Measurements from ENCODE around the gene SOWAHA.
"Not testable (repeated sequence)": the region's sequence is repeated elsewhere in the genome, so short reads cannot be mapped to it uniquely, and the experiment has no call there.

Gene SOWAHA

DNA sequence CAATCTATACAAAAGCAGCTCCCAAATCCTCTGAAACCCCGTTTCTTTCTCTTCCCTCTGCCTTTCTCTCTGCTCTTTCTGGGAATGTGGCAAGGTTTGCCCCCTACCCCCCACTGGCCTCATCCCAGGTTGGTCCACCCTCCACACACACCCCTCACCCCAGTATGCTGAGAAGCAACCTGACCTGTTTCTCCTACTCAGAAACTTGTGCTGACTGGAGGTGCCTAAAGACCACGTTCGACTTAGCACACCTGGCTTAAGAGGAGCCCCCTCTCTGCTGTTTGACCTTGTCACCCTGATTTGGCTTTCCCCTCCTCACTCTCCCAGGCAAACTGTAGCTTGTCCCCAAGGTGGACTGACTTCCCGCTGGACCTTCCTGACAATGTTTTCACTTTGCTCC, 35.0 kb upstream of the SOWAHA start:
- no peak for DNase-seq

DNA sequence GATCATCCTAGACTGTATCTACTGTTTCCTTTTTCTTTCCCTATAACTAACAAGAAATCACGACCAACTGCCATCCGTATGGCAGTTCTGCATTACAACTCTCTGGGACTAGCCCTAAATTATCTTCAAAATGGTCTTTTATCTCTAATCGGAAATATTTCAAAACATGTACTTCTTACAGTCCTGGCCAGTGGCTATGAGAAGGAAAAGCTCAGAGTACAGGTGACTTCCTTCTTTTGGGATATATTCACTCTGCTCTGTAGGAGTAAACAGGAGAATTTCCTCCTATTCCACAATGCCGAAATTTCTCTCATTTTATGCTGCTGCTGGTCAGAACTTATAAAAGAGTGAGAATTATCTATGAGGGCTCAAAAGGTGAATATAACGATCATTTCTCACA, 34.2 kb upstream of the SOWAHA start:
- no peak for DNase-seq

DNA sequence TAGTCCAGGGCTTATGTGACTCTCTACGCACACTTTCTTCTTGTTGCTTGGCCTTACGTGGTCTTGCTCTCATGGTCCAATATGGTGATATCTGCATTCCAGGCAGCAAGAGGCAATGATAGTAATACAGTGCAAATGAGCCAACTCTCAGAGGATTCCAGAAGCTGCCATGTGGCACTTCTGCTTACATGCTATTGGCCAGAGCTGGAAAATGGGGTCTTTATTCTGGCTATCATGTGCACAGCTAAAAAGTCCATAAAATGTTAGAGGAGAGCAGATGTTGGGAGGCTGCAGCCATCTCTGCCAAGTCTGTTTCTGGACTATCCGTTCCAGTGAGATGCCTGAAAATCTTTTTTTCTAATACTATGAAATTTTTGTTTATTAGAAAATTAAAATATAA, 33.1 kb upstream of the SOWAHA start:
- no peak for DNase-seq

DNA sequence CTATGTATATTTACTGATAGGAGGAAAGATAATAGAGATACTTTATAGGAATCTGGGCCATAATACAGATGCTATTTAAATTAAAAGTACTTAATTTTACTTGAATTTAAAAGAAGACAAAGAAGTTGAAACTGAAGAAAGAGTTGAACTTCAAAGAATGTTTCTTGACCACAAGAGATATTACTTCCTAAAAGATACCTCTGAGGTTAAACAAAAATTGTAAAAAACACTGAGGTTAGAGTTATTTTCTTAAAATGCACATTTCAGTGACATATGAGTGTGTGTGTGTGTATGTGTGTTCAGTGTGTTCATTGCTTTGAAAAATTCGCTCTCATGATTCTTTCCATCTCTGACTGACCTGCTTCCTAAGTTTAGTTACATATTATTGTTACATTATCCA, 32.5 kb upstream of the SOWAHA start:
- DNase-seq = no peak

DNA sequence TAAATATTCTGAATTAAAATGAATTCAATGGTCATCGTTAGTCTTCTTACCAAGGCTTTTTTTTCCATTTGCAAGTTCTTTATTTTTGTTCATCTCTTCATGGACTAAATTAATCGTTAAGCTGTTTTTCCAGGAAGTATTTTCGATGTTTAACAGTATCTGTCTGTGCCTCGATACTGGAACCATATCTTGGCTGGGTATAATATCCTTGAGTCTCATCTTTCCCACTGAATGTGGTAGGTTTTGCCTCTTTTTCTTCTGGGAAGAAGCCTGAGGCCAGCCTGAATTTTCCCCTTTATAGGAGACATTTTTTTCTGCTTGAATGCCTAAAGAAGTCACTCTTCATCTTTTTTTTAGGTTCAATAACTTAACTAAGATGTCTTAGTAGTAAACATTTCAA, 32.1 kb upstream of the SOWAHA start:
- DNase-seq = no peak

DNA sequence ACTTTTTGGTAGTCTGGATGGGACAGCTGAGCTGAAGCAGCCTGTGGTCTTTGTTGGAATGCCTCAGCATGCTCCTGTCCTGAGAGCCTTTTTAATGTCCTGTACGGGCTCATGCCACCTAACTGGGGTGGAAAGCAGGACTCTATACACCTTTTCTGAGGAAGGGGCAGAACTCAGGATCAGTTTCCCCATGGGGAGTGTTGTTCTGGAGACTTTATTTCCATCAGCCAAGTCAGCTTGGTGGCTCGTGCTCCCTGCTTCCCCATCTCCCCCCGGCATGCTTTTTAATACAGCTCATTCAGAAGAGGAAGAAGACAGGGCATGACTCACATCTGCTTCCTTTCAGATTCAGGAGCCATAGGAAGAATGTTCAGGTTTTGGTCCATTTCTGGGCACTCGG, 31.0 kb upstream of the SOWAHA start:
- DNase-seq = no peak

DNA sequence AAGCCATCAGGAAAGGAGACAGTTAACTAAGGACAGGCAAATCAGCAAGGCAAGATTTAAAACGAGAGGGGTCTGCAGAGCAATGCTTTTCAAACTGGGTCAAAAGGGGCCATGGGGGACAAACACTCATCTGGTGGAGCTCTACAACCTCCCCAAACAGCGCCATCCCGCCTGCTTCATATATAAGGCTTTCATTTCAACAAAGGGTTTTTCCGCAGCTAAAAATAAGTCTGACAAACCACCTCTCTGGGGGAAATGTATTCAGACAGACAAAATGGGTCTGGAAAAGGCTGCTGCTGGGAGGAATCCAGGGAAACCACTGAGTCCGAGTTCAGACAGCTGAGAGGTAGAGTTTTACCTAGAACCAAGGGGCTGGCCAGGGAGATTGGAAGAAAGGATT, 27.7 kb upstream of the SOWAHA start:
- DNase-seq = no peak

DNA sequence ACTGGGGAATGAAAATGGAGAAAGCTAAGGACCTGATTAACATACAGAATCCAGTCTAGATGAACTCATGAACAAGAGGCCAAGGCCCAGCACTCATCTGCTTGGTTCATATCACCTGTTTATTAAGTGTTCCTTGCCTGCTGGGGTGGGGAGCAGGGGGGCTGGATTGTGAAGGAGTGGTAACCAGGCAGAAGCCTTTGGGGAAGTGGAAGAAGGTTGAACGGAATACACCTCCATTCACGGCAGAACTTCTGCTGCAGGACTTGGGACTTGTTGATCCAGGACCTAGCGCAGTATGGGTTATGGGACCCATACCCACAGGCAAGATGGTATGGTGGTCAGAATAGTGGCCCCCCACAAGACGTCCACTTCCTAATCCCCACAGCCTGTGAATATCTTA, 27.2 kb upstream of the SOWAHA start:
- DNase-seq = no peak

DNA sequence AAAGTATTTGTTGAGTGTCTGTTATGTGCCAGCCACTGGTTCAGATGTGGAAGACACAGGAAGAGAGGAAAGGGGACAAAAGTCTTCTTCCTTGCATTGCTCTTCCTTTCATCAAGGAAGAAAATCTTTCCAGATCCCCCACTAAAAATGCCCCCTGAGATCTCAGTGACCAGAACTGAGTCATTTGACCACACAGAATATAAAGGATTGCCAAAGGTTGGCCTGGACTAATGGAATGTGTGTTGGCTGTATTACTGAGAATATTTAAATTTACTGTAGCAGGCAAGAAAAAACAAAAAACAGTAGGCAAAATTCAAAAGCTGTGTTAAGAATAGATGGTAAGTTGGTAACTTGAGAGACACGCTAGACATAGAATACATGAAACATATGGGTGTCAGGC, 26.0 kb upstream of the SOWAHA start:
- DNase-seq = no peak

DNA sequence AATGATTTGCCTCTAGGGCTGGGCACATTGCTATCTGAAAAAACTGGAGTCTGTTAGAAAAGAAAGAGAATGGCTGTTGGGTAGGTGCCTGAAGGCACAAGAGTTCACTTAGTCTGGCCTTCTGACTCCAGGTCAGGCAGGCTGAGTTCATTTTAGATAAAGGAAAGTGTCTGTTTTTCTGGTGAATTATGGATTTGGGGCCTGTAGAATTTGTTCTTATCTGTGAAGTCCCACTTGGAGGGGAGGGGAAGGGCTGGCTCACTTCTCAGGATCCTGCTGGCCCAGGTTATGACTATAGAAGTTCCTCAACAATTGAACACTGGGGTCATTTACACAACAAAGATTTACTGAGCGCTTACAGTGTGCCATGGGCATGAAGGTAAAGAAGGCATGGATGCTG, 24.6 kb upstream of the SOWAHA start:
- DNase-seq = no peak

DNA sequence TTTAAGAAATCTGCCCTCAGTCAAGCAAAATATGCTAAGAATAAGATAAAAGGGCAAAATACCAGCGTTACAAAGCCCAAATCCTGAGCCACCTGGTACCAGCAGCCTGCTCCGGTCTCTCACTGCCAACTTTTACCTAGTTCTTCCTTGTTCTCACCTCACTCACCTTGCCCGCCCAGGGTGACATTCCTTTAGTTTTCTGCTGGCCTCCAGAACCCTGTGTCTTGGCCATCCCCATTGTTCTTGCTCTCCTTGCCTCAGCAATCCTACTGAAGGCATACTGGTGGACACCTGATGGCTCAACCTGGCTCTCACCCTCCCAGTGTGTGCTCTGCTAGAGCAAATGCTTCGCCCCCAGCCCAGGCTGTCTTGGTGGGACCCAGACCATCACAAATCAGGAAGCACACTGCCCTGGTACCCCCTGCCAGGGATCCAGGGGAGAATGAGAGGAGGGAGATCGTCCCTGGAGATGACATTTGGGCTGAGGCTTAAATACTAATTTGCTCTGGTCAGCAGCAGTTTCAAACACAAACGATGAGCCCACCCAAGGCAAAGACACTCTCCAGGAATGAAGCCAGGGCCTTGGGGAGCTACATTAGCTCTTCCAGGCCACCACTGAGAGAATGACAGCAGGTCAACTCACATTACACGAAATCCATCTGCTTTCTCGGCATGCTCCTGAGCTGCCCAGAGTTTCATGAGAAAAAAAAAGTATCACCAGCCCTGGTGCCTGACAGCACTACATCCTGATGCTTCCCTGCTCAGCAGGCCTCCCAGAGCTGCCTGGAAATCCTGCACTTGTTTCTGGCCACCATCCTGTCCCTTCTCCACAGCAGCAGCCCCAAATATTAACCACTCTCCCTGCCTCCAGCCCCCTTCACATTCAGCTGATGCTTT, 23.9 kb upstream of the SOWAHA start:
- no peak for DNase-seq

DNA sequence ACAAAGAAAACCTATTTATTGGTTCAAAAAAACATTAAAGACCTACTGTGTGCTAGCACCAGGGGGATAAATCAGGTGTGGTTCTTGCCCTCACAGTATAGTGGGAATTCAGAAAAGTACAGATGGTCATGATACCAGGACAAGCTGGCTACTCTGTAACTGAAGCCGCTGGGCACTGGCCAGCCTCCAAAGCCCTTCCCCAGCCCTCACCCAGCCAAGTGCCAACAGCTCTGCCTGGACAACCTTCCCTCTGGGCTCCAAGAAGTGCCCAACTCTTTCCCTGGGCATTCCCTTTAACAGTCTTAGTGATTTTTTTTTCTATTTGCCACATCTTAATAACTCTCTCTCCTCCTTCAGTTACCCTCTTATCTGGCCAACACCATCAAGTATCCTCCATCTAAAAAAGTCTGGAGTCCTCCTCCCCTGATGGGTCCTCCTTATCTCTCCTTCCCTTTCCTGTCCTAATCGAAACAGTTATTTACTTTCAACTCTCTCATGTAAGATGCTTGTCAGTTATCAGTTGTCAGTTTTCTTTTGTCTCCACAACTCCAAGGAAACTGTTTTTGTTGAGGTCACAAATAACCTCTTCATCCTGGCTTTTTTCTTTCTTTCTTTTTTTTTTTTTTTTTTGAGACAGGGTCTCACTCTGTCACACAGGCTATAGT, 22.8 kb upstream of the SOWAHA start:
- no peak for DNase-seq

DNA sequence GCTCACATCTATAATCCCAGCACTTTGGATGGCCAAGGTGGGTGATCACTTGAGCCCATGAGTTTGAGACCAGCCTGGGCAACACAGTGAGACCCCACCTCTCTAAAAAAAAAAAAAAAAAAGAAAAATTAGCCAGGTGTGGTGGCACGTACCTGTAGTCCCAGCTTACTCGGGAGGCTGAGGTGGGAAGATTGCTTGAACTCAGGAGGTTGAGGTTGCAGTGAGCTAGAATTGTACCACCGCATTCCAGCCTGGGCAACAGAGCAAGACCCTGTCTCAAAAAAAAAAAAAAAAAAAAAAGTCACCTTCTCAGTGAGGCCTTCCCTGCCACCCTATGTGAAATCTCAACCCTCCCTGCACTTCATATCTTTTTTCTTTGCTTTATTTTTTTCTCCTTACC, 22.1 kb upstream of the SOWAHA start:
- DNase-seq = no peak

DNA sequence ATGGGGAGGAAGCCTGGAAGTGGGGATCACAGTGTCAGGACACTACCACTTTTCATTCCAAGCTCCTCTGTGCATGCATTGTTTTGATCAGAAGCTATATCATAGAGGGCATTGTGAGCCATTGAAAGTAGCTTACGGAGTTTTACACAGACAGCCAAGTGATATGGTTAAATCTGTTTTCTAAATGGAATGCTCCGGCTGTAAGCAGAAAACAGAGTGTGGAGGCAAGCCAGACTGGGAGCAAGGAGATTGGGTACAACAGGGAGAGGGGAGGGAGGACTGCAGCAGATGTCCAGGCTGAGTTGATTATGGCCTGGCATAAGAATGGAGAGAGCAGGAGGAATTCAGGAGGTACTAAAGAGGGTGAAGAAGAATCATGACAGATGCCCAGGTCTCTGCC, 15.5 kb upstream of the SOWAHA start:
- DNase-seq = no peak

DNA sequence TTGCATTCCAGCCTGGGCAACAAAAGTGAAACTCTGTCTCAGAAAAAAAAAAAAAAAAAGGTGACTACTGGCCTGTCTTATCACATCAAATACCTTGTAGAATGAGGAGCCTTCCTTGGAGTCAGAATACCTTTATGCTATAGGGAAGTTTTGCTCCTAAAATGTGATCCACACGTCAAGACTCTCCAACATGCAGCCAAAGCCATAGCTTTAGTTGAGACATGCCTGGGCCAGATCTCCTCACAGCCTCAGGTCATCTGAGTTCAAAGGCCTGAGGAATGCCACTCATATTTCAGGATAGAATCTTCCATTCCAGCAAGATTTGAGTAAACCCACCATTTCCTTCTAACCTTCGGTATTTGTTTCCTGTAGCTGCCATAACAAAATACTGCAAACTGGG, 13.7 kb upstream of the SOWAHA start:
- no peak for DNase-seq

DNA sequence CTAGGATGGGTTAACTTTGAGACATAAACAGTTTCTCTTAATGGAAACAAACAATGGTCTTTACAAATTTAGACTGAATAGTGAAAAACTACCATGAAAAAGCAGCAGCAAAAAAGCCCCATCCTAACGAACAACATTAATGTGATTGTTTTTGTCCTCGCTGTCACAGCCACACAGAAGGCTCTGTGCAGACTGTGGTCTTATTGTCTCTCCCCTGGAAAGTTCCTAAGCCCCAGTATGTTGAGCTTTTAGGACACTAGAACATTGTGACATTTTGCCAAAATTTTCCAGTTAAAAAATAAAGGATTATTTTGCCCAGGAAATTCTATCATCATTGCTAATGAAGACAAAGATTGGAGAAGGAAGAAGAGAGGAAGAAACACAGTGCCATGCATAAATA, 12.6 kb upstream of the SOWAHA start:
- DNase-seq = no peak

DNA sequence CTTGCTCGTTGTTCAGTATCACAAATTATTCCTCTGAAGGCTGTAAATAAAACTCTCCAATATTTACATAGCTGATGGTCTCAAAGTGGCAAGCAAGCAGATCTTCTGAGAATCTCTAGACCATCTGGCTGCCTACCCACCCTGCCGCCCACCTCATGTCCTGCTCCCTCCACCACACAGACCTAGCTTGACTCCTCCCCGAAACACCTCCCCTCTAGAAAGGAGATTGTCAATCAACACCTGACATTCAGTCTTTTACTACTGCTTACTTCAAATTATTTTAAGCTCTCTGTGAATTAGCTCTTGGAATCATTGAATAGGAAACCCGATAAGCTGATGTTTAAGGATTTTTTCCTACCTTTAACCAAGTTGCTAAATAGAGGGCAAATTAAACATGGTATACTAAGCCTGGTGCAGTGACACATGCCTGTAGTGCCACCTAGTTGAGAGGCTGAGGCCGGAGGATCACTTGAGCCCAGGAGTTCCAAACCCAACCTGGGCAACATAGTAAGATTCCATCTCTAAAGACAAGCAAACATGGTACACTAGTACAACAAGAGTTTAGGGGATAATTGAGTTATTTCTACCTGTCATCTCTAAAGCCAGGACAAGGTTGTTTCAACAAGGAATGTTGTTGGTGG, 10.9 kb upstream of the SOWAHA start:
- no peak for DNase-seq

DNA sequence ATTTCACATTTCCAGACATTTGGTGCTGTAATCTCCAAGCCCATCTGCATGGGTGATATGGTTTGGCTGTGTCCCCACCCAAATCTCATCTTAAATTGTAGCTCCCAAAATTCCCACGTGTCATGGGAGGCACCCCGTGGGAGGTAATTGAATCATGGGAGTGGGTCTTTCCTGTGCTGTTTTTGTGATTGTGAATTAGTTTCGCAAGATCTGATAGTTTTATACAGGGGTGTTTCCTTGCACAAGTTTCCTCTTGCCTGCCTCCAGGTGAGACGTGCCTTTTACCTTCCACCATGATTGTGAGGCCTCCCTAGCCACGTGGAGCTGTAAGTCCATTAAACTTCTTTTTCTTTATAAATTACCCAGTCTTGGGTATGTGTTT, 10.4 kb upstream of the SOWAHA start:
- DNase-seq = not testable (repeated sequence)

DNA sequence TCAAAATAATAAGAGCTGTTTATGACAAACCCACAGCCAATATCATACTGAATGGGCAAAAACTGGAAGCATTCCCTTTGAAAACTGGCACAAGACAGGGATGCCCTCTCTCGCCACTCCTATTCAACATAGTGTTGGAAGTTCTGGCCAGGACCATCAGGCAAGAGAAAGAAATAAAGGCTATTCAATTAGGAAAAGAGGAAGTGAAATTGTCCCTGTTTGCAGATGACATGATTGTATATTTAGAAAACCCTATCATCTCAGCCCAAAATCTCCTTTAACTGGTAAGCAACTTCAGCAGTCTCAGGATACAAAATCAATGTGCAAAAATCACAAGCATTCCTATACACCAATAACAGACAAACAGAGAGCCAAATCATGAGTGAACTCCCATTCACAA, 8.9 kb upstream of the SOWAHA start:
- DNase-seq = not testable (repeated sequence)

DNA sequence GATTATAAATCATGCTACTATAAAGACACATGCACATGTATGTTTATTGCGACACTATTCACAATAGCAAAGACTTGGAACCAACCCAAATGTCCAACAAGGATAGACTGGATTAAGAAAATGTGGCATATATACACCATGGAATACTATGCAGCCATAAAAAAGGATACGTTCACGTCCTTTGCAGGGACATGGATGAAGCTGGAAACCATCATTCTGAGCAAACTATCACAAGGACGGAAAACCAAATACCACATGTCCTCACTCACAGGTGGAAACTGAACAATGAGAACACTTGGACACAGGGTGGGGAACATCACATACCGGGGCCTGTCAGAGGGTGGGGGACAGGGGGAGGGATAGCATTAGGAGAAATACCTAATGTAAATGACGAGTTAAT, 7.2 kb upstream of the SOWAHA start:
- not testable (repeated sequence) for DNase-seq

DNA sequence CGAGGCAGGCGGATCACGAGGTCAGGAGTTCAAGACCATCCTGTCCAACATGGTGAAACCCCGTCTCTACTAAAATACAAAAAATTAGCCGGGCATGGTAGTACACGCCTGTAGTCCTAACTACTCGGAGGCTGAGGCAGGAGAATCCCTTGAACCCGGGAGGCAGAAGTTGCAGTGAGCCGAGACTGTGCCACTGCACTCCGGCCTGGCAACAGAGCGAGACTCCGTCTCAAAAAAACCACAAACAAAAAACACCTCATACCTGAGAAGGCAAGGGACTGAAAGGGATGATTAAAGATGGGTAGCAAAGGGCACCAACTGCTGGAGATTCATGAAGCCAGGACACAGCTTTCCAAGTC, 6.3 kb upstream of the SOWAHA start:
- not testable (repeated sequence) for DNase-seq

DNA sequence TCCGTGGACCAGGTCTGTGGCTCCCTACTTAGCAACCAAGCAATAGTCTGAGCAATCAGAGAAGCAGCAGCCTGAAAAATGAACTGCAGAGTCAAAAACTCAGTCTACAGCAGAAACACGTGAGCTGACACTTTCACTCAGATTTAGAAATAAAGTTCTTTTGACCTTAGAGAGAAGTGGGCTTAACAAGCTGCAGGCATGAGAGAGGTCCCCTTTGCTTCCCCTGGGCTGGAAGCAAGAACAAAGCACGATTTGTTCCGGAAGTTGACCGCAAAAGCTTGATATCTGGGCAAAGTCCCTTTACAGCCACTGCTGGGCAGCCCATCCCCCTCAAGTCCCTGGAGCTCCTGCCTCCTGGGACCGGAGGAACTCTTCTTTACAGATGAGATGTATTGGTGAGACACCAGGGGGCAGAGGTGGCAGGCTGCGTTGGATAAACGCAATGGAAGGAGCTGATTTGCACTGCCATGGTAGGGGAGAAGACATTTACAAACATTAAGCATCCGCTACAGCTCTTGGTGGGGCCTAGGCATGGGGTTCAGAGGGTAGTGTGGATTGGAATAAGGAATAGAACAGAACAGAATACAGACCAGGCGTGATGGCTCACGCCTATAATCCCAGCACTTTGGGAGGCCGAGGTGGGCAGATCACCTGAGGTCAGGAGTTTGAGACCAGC, 5.8 kb upstream of the SOWAHA start:
- DNase-seq = no peak

DNA sequence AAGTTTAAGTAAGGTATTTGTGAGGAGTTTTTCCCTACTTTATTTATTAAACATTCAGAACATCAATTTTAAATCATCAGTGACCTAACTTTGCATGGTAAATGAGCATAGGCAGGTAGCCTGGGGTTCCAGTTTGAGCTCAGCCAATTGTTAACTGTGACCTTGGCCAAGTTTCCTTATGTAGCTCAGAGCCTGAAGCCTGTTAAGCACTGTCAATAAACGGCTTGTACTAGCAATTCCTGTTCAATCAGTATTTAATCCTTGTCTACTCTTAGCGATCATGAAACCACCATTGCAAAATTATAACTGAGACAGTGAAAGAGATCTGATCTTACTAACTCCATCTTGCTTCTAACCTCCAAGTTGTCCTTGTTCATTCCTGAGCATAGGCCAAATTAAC, 4.7 kb upstream of the SOWAHA start:
- DNase-seq = no peak

DNA sequence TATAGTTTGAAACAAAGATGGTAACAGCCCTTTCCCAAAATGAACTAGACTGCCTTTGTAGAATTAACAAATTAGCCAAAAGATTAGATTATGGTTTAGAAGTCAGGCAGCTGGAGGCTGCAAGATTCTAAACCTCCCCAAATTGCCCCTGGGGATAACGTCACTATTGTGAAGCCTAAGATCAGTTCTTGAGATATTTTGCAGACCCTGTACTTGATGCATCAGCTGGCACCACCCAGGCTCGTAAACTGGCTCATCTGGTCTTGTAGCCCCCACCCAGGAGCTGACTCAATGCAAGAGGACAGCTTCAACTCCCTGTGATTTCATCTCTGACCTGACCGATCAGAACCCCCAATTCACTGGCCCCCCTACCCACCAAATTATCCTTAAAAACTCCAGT, 4.2 kb upstream of the SOWAHA start:
- no peak for DNase-seq

Measured in DMS 273 treated with DMSO at 0.1 percent for 48 hours (cell line).